ENCODE data around the gene NACC2. TPM values are rescaled to one million over a fixed set of nuclear protein-coding genes. Genes with fewer than 3 reads are reported as not detected.
"Not testable (repeated sequence)": the region's sequence is repeated elsewhere in the genome, so short reads cannot be mapped to it uniquely, and the experiment has no call there.

The NACC2 gene
- polyA plus RNA-seq, 1 donor from 2014 or later, result 0.78 TPM

- Mint-ChIP-seq H3K9me3 (no peaks in the 10 kb centered on the region), H3K27ac (no peak overlapping the region)
These were observed 17.6 kb downstream of the NACC2 start for GRCh38 chr9:136077491-136077890.

GRCh38 chr9:136075881-136076678 lies 19.0 kb downstream of the NACC2 start:
- Mint-ChIP-seq H3K4me1 (peaks cover 8 to 10% (median 8%) of the 10 kb centered on the region in 3 donors), H3K4me3 (peak overlapping the region; percentile 3 to 89 (median 20)), H3K27me3 (peaks cover 9% of the 10 kb centered on the region), H3K36me3 (no peaks in the 10 kb centered on the region), H3K27ac (peak overlapping the region in 2 of 3 donors; percentile 6 to 76), H3K9me3 (peaks cover 0 to 2% (median 0%) of the 10 kb centered on the region in 3 donors)

More at GRCh38 chr9:136077491-136077890, 17.6 kb downstream of the NACC2 start:
- Mint-ChIP-seq H3K4me3 (no peak overlapping the region), H3K36me3 (no peaks in the 10 kb centered on the region), H3K27me3 (peaks cover 9% of the 10 kb centered on the region), H3K4me1 (peaks cover 8 to 10% (median 8%) of the 10 kb centered on the region in 3 donors)

DNA sequence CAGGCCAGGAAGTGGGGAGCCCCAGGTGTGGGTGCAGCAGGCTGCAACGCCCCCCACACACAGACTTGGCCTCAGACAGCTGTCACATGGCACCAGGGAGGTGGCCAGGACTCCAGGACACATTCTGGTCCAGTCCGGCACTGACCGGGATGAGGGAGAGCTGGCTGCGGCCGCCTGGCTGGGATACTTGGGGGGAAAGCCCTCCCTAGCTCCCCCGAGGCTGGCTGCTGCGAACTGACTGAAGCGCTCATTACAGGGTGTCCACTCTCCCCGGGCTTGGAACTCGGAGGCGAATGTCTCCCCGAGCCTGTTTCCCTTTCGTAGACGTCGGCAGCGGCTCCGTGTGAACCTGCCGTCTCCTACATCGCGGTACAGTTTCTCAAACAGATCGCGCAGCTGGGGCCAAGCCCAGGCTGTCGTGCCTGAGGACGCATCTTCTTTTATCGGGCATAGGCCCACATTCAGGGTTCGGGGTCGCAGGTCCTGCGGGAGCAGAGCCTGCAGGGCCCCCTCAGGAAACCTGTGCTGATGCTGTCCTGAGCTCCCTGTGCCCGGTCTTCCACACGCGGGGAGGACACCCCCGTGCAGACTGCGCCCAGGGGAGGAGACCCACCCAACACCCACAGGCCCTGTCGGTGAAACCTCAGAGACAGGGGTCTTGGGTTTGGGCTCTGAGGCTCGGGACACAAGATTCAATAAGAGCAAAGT lies 19.8 kb downstream of the NACC2 start:
- H3K36me3 Mint-ChIP-seq, result no peaks in the 10 kb centered on the region
- no peak overlapping the region for H3K4me3 Mint-ChIP-seq
- peaks cover 12% of the 10 kb centered on the region for H3K27me3 Mint-ChIP-seq
- H3K27ac Mint-ChIP-seq, result peak overlapping the region in 1 of 3 donors; percentile 6
- H3K9me3 Mint-ChIP-seq, result peaks cover 0 to 2% (median 0%) of the 10 kb centered on the region in 3 donors
- peaks cover 8 to 10% (median 8%) of the 10 kb centered on the region in 3 donors for H3K4me1 Mint-ChIP-seq

GRCh38 chr9:136074706-136075105 lies 20.4 kb downstream of the NACC2 start:
- no peak overlapping the region for H3K4me3 Mint-ChIP-seq
- H3K27ac Mint-ChIP-seq, result peak overlapping the region in 1 of 3 donors; percentile 18
- peaks cover 12% of the 10 kb centered on the region for H3K27me3 Mint-ChIP-seq
- H3K4me1 Mint-ChIP-seq, result peaks cover 8 to 10% (median 8%) of the 10 kb centered on the region in 3 donors
- H3K9me3 Mint-ChIP-seq, result peaks cover 0 to 2% (median 0%) of the 10 kb centered on the region in 3 donors
- H3K36me3 Mint-ChIP-seq, result no peaks in the 10 kb centered on the region

DNA sequence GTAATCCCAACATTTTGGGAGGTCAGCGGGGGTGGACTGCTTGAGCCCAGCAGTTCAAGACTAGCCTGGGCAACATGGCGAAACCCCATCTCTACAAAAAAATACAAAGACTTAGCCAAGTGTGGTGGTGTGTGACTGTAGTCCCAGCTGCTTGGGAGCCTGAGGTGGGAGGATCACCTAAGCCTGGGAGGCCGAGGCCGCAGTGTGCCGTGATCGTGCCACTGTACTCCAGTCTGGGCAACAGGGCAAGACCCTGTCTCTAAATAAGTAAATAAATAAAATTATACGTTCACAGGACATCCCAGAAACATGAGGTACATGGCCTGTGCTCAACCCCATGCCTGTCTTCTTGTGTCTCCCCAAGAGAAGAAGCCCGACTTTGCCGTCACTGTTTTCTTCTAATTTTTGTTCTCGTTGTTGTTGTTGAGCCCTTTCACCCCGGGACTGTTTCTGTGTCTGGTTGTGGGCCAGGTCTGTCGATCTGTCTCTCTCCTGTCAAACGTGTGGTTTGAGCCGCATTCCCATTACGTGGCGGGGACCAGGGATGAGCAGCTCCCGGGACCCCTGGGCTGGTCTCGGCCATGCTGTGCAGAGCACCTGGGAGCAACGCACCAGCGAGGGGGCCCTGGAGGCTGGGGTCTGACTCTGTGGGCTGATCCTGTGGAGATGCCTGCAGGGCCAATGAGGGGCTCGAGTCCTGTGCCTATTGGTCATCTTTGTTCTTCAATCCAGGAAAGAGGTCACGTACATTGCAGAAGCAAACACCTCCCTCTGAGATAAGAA lies 32.2 kb downstream of the NACC2 start:
- Mint-ChIP-seq H3K27me3 (peaks cover 6% of the 10 kb centered on the region), H3K36me3 (peaks cover 1% of the 10 kb centered on the region), H3K4me3 (no peak overlapping the region), H3K9me3 (peaks cover 0 to 6% (median 0%) of the 10 kb centered on the region in 3 donors), H3K27ac (peak overlapping the region in 1 of 3 donors; percentile 31), H3K4me1 (peaks cover 0 to 5% (median 2%) of the 10 kb centered on the region in 3 donors)

DNA sequence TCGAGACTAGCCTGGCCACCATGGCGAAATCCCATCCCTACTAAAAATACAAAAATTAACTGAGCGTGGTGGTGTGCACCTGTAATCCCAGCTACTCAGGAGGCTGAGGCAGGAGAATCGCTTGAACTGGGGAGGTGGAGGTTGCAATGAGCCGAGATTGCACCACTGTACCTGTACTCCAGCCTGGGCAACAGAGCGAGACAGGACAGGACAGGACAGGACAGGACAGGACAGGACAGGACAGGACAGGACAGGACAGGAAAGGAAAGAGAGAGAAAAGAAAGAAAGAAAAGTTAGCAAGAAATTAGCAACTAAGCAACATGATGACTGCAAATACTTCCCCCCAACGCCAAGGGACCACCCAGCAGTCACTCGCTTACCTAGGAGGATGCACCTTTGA lies 33.2 kb downstream of the NACC2 start:
- not testable (repeated sequence) for H3K4me3 Mint-ChIP-seq

GRCh38 chr9:136061405-136061804 lies 33.7 kb downstream of the NACC2 start:
- Mint-ChIP-seq H3K4me1 (peaks cover 8 to 10% (median 9%) of the 10 kb centered on the region in 3 donors), H3K36me3 (no peaks in the 10 kb centered on the region), H3K27me3 (peaks cover 12% of the 10 kb centered on the region), H3K9me3 (peaks cover 0 to 3% (median 0%) of the 10 kb centered on the region in 3 donors), H3K4me3 (no peak overlapping the region), H3K27ac (no peak overlapping the region)

More for the DNA sequence above, 33.2 kb downstream of the NACC2 start:
- Mint-ChIP-seq H3K27ac (peak overlapping the region in 1 of 3 donors; percentile 31), H3K4me1 (peaks cover 8 to 10% (median 10%) of the 10 kb centered on the region in 3 donors), H3K27me3 (peaks cover 12% of the 10 kb centered on the region)
- not testable (repeated sequence) for H3K36me3 Mint-ChIP-seq, H3K9me3 Mint-ChIP-seq

DNA sequence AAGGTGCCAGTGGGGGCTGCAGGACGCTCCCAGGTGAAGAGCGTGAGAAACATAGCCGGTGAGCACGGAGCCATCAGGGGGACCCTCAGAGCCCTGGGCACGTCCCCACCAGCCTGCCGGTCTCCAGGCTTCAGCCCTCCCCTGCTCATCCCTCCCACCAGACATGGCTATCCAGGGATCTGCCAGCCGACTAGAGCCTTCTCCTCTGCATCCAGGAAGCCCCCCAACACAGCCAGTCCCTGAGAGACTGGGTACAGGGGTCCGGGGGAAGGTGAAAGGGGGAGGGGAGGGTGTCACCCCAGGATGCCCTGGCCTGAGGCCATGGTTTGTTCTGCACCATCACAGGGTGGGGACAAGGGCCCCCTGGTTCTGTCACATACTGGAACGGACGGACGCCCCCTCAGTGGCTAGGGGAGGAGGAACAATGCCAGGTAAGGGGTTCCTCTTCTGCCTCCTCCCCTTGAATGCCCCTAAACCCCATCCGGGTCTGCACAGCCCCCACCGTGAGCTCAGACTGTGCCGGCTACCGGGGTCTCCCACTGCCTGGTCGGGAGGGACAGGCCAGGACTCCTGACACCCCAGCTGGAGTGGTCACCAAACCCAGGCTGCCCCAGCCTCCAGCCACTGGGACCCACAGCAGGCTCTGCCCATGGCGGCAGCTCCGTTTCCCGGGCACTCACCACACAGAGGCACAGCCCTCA lies 34.3 kb downstream of the NACC2 start:
- H3K27me3 Mint-ChIP-seq, result peaks cover 12% of the 10 kb centered on the region
- no peak overlapping the region for H3K27ac Mint-ChIP-seq
- peaks cover 8 to 10% (median 9%) of the 10 kb centered on the region in 3 donors for H3K4me1 Mint-ChIP-seq
- H3K36me3 Mint-ChIP-seq, result no peaks in the 10 kb centered on the region
- H3K4me3 Mint-ChIP-seq, result no peak overlapping the region
- H3K9me3 Mint-ChIP-seq, result no peaks in the 10 kb centered on the region

DNA sequence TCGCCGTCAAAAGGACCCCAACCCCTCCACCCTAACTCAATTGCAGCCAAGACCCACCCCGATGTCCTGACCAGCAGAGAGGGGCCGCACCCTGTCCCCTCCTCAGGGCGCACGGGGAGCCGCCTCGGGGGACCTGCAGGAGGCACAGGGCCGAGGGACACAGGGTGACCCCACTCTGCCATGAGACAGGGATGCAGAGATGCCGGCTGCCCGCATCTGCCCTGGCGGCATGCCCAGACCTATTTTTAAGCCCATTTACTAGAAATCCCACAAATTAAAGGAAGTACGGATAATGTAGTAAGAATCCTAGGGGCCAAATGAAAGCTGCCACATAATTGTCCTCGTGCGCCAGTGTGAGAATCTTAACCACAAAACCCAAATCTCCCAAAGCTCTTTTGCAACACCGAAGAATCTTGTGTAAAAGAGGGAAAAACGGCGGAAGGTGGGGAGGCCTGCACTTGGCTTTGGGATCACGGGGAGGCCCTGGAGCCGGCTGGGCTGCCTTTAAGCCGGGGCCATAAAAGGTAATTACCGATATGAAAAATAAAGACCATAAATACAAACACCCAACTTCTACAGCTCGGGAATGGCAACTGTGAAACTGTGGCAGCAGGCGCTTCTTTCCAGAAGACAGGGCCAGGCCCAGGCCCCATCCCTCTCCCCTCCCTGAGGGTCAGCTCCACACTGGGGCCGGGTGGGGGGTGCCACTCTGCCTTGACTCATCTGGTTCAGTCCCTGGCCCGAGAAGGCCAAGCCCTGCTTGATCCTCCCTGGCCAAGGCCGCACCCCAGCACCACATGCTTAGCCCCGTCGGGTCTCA lies 35.0 kb downstream of the NACC2 start:
- no peak overlapping the region for H3K4me3 Mint-ChIP-seq
- no peak overlapping the region for H3K27ac Mint-ChIP-seq
- no peaks in the 10 kb centered on the region for H3K36me3 Mint-ChIP-seq

GRCh38 chr9:136059321-136059791 lies 35.7 kb downstream of the NACC2 start:
- Mint-ChIP-seq H3K9me3 (no peaks in the 10 kb centered on the region), H3K4me3 (no peak overlapping the region), H3K27me3 (peaks cover 23% of the 10 kb centered on the region), H3K4me1 (peaks cover 9 to 10% (median 10%) of the 10 kb centered on the region in 3 donors), H3K36me3 (no peaks in the 10 kb centered on the region), H3K27ac (no peak overlapping the region)

More for the DNA sequence above, 35.0 kb downstream of the NACC2 start:
- H3K4me1 Mint-ChIP-seq, result peaks cover 9 to 10% (median 10%) of the 10 kb centered on the region in 3 donors
- no peaks in the 10 kb centered on the region for H3K9me3 Mint-ChIP-seq
- H3K27me3 Mint-ChIP-seq, result peaks cover 18% of the 10 kb centered on the region

DNA sequence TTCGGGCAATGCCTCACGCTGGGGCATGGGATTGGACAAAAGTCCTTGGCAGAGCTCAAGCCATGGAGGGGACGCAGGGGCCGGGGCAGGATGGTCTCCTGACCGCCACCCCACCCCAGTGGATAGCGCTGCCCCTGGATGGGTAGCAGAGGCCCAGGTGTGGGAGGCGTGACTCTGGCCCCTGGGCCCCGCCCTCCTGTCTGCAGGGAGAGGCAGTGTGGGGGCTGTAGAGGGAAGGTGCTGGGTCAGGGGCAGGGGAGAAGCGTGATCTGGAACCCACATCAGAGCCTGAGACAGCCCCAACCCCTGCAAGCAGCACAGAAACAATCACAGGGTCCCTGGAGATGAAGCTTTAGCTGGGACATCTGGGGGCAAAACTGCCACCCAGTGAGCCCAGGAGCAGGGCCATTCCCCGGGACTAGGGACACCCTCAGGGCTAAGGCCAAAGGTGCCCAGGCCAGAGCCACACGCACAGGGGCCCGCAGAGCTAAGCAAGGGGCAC lies 36.2 kb downstream of the NACC2 start:
- no peak overlapping the region for H3K27ac Mint-ChIP-seq
- no peak overlapping the region for H3K4me3 Mint-ChIP-seq
- H3K36me3 Mint-ChIP-seq, result no peaks in the 10 kb centered on the region
- H3K4me1 Mint-ChIP-seq, result peaks cover 9 to 10% (median 10%) of the 10 kb centered on the region in 3 donors
- peaks cover 25% of the 10 kb centered on the region for H3K27me3 Mint-ChIP-seq
- H3K9me3 Mint-ChIP-seq, result no peaks in the 10 kb centered on the region

GRCh38 chr9:136058084-136058483 lies 37.0 kb downstream of the NACC2 start:
- H3K4me3 Mint-ChIP-seq, result peak overlapping the region in 2 of 4 donors; percentile 27 to 75
- peaks cover 9 to 10% (median 10%) of the 10 kb centered on the region in 3 donors for H3K4me1 Mint-ChIP-seq
- peak overlapping the region in 1 of 3 donors; percentile 23 for H3K27ac Mint-ChIP-seq
- no peaks in the 10 kb centered on the region for H3K36me3 Mint-ChIP-seq
- H3K27me3 Mint-ChIP-seq, result peaks cover 27% of the 10 kb centered on the region
- no peaks in the 10 kb centered on the region for H3K9me3 Mint-ChIP-seq
